ENCODE data around the gene SYCP2L. TPM values are rescaled to one million over a fixed set of nuclear protein-coding genes. Genes with fewer than 3 reads are reported as not detected.

SYCP2L gene
- total and polyA plus RNA-seq, 9 of the 15 experiments (the other 6 are each of a cell fraction or from before 2014, with no cell fraction given): 12.4 to 46.9 (median 22.0) TPM

GRCh38 chr6:10861086-10861485 lies 25.8 kb upstream of the SYCP2L start (continued):
- TF ChIP-seq, protein P1, sequence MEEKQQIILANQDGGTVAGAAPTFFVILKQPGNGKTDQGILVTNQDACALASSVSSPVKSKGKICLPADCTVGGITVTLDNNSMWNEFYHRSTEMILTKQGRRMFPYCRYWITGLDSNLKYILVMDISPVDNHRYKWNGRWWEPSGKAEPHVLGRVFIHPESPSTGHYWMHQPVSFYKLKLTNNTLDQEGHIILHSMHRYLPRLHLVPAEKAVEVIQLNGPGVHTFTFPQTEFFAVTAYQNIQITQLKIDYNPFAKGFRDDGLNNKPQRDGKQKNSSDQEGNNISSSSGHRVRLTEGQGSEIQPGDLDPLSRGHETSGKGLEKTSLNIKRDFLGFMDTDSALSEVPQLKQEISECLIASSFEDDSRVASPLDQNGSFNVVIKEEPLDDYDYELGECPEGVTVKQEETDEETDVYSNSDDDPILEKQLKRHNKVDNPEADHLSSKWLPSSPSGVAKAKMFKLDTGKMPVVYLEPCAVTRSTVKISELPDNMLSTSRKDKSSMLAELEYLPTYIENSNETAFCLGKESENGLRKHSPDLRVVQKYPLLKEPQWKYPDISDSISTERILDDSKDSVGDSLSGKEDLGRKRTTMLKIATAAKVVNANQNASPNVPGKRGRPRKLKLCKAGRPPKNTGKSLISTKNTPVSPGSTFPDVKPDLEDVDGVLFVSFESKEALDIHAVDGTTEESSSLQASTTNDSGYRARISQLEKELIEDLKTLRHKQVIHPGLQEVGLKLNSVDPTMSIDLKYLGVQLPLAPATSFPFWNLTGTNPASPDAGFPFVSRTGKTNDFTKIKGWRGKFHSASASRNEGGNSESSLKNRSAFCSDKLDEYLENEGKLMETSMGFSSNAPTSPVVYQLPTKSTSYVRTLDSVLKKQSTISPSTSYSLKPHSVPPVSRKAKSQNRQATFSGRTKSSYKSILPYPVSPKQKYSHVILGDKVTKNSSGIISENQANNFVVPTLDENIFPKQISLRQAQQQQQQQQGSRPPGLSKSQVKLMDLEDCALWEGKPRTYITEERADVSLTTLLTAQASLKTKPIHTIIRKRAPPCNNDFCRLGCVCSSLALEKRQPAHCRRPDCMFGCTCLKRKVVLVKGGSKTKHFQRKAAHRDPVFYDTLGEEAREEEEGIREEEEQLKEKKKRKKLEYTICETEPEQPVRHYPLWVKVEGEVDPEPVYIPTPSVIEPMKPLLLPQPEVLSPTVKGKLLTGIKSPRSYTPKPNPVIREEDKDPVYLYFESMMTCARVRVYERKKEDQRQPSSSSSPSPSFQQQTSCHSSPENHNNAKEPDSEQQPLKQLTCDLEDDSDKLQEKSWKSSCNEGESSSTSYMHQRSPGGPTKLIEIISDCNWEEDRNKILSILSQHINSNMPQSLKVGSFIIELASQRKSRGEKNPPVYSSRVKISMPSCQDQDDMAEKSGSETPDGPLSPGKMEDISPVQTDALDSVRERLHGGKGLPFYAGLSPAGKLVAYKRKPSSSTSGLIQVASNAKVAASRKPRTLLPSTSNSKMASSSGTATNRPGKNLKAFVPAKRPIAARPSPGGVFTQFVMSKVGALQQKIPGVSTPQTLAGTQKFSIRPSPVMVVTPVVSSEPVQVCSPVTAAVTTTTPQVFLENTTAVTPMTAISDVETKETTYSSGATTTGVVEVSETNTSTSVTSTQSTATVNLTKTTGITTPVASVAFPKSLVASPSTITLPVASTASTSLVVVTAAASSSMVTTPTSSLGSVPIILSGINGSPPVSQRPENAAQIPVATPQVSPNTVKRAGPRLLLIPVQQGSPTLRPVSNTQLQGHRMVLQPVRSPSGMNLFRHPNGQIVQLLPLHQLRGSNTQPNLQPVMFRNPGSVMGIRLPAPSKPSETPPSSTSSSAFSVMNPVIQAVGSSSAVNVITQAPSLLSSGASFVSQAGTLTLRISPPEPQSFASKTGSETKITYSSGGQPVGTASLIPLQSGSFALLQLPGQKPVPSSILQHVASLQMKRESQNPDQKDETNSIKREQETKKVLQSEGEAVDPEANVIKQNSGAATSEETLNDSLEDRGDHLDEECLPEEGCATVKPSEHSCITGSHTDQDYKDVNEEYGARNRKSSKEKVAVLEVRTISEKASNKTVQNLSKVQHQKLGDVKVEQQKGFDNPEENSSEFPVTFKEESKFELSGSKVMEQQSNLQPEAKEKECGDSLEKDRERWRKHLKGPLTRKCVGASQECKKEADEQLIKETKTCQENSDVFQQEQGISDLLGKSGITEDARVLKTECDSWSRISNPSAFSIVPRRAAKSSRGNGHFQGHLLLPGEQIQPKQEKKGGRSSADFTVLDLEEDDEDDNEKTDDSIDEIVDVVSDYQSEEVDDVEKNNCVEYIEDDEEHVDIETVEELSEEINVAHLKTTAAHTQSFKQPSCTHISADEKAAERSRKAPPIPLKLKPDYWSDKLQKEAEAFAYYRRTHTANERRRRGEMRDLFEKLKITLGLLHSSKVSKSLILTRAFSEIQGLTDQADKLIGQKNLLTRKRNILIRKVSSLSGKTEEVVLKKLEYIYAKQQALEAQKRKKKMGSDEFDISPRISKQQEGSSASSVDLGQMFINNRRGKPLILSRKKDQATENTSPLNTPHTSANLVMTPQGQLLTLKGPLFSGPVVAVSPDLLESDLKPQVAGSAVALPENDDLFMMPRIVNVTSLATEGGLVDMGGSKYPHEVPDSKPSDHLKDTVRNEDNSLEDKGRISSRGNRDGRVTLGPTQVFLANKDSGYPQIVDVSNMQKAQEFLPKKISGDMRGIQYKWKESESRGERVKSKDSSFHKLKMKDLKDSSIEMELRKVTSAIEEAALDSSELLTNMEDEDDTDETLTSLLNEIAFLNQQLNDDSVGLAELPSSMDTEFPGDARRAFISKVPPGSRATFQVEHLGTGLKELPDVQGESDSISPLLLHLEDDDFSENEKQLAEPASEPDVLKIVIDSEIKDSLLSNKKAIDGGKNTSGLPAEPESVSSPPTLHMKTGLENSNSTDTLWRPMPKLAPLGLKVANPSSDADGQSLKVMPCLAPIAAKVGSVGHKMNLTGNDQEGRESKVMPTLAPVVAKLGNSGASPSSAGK (IDR thresholded peaks at IDR 0.05): peak; percentile 69
- TF ChIP-seq PTTG1 (tag; IDR thresholded peaks at IDR 0.05; ENCODE audit: low read depth): no peak
- peak in 1 of 2 experiments; percentile 72; a peak in 1 of 4 replicates for TF ChIP-seq SRF (CRISPR knock-in tag; IDR thresholded peaks at IDR 0.05)
- no peak for TF ChIP-seq HMG20B (CRISPR knock-in tag; IDR thresholded peaks at IDR 0.05)
- no peak for TF ChIP-seq SMAD3 (CRISPR knock-in tag; conservative IDR thresholded peaks at IDR 0.05)
- TF ChIP-seq ESRRA (IDR thresholded peaks at IDR 0.05; ENCODE audit: borderline replicate concordance, low read depth): peak; percentile 27; the same call in 1 of the 2 replicates
- TF ChIP-seq JUND (IDR thresholded peaks at IDR 0.05; ENCODE audit: borderline replicate concordance, low read depth, low read length): peak; percentile 52; the same call in 1 of the 2 replicates
- TF ChIP-seq JUND (tag; IDR thresholded peaks at IDR 0.05; ENCODE audit: borderline replicate concordance, low read depth, low read length): peak; percentile 76; the same call in 2 of the 3 replicates
- no peak for TF ChIP-seq ZNF449 (CRISPR knock-in tag; IDR thresholded peaks at IDR 0.05)
- no peak for TF ChIP-seq ZBTB9 (CRISPR knock-in tag; IDR thresholded peaks at IDR 0.05)
- no peak for TF ChIP-seq ZNF224 (CRISPR knock-in tag; IDR thresholded peaks at IDR 0.05)
- TF ChIP-seq, protein P2, sequence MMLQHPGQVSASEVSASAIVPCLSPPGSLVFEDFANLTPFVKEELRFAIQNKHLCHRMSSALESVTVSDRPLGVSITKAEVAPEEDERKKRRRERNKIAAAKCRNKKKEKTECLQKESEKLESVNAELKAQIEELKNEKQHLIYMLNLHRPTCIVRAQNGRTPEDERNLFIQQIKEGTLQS (IDR thresholded peaks at IDR 0.05): peak; percentile 59
- TF ChIP-seq, protein P2 (CRISPR knock-in tag; conservative IDR thresholded peaks at IDR 0.05): no peak
